GM18502 (cell line): ENCODE results near the gene HAPLN2.
"Not testable (repeated sequence)": the region's sequence is repeated elsewhere in the genome, so short reads cannot be mapped to it uniquely, and the experiment has no call there.

Experiments
- ATAC-seq: cut with Tn5 transposase; IDR thresholded peaks from one replicate; pipeline ENCODE4 v1.9.1; 2021; ENCODE audit warnings: mild to moderate bottlenecking; ENCODE audit not compliant: unreplicated experiment, poor library complexity

Gene HAPLN2

GRCh38 chr1:156591432-156592157, 27.6 kb upstream of the HAPLN2 start, which contains the start of gene NAXE:
TSS of gene NAXE (plus strand) at chr1:156591776. CDS start at chr1:156591805, 29 bp downstream.
- peak; percentile 87 for ATAC-seq

DNA sequence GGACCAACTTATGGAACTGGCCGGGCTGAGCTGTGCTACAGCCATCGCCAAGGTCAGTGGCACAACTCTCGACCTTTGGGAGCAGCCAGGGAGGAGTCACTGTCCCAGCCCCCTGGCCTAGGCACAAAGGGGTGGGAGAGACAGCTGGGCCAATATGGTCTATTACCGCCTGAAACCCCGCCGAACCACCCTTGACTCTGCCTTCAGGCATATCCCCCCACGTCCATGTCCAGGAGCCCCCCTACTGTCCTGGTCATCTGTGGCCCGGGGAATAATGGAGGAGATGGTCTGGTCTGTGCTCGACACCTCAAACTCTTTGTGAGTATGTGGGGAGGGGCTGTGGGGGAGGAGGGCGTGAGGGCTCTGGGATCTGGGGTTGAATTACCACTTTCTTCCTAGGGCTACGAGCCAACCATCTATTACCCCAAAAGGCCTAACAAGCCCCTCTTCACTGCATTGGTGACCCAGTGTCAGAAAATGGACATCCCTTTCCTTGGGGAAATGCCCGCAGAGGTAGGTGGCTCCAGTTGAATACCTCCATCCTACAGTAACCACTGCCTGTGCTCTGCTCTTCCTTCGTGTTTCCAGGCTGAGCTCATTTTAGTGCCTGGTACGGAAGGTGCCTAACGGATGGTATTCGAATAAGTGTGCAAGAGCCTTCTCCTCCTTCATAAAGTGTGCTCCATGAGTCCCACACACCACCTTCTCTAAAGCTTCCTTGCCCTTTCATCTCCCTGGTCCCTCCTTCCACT, 26.9 kb upstream of the HAPLN2 start:
- ATAC-seq, result no peak

DNA sequence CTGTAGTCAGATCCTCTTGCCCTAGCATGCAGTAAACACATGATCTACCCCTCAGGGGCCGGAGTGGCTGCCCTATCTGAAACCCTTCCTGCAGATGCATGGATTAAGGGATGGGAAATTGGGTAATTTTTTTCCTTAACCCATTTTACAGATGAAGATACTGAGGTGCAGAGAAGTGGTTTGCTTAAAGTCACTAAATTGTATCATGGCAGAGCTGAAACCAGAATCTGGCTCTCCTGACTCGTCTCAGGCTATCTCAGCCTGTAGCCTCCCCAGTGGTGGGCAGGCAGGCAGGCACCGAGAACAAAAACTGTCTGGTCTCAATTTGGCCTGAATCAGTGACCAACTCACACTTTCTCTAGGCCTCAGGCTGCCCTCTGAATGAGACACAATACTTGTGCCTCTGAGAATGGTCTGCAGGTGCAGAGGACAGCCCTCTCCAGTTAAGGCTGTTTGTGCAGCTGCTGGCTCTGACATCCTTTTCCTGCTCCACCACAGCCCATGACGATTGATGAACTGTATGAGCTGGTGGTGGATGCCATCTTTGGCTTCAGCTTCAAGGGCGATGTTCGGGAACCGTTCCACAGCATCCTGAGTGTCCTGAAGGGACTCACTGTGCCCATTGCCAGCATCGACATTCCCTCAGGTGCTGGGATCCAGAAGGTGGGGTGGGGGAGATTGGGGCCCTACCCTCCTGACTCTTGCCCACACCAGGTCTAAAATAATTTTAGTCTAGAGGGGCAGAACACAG, 26.1 kb upstream of the HAPLN2 start:
- ATAC-seq, result no peak

- no peak for ATAC-seq
These were observed 25.6 kb upstream of the HAPLN2 start for GRCh38 chr1:156593661-156593989.

GRCh38 chr1:156594190-156594589, 25.0 kb upstream of the HAPLN2 start:
- ATAC-seq, result no peak

GRCh38 chr1:156595016-156595415, 24.2 kb upstream of the HAPLN2 start:
- no peak for ATAC-seq

DNA sequence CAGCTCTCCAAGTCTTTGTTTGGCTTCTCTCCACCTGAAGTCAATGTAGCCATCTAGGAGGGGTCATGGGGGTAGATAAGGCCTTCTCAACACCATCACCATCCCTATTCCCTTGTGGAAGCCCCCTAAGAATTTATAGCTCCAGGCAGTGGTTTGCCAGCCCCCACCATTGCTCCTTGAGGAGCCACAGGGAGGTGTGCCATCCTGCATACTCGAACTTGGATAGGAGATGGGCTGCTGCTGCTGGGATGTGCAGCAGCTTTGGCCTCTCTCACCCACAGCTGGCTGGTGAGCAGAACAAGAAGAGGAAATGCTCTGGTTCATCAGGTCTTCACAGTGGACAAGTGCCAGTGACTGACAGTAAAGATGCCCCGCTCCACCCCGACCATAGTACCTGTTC, 22.8 kb upstream of the HAPLN2 start:
- ATAC-seq, result no peak

- ATAC-seq, result no peak
These were observed 21.1 kb upstream of the HAPLN2 start for GRCh38 chr1:156598125-156598524.

- no peak for ATAC-seq
These were observed 20.3 kb upstream of the HAPLN2 start for GRCh38 chr1:156598731-156599432.

- no peak for ATAC-seq
These were observed 19.4 kb upstream of the HAPLN2 start for GRCh38 chr1:156599811-156600210.

DNA sequence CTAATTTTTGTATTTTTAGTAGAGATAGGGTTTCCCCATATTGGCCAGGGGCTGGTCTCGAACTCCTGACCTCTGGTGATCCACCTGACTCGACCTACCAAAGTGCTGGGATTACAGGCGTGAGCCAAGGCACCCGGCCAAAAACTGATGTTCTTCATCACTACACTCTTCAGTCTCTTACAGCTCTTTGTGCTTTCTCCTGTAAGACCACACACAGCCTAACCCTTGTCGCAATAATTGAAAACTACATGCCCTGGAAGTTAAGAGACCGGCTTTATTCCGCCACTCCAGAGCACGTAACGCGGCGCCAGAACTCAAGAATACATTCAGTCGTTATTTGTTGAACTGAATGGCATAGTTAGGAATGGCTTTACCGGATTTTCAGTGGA, 18.5 kb upstream of the HAPLN2 start:
- ATAC-seq, result no peak

GRCh38 chr1:156601122-156601830, 17.9 kb upstream of the HAPLN2 start, which contains the start of gene GPATCH4:
TSS of gene GPATCH4 (minus strand) at chr1:156601479.
- ATAC-seq, result peak; percentile 71

- ATAC-seq, result peak; percentile 22
These were observed 17.3 kb upstream of the HAPLN2 start for GRCh38 chr1:156601892-156602291.

DNA sequence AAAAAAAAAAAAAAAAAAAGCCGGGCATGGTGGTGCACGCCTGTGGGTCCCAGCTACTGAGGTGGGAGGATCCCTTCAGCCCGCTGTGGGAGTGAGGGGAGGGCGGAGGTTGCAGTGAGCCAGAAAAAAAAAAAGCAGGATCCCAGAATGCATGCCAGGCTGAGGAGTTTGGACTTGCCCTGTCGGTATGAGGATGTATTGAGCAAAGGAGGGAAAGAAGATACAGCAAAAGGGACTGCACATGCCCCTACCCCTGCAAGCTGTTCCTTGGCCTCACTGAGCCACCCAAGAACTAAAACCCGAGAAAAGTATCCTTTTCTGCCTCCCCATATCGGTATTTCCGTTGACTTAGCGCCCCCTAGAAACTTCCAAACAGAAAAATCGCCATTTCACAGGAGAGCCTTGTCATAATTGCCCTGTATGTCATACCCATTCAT, 16.6 kb upstream of the HAPLN2 start:
- ATAC-seq, result no peak

DNA sequence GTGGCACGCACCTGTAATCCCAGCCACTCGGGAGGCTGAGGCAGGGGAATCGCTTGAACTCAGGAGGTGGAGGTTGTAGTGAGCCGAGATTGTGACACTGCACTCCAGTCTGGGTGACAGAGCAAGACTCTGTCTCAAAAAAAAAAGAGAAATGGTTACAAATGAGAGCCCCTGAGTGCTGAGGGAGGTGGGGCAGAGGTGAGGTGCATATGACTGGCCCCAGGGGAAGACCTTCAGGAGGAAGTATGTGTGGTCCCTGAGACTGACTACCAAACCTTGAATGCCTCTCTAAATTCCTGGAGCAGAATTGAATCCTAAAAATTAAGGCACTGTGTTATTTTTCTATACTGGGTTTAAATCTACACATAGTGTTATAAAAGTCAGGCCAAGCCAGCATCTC, 11.9 kb upstream of the HAPLN2 start:
- not testable (repeated sequence) for ATAC-seq

DNA sequence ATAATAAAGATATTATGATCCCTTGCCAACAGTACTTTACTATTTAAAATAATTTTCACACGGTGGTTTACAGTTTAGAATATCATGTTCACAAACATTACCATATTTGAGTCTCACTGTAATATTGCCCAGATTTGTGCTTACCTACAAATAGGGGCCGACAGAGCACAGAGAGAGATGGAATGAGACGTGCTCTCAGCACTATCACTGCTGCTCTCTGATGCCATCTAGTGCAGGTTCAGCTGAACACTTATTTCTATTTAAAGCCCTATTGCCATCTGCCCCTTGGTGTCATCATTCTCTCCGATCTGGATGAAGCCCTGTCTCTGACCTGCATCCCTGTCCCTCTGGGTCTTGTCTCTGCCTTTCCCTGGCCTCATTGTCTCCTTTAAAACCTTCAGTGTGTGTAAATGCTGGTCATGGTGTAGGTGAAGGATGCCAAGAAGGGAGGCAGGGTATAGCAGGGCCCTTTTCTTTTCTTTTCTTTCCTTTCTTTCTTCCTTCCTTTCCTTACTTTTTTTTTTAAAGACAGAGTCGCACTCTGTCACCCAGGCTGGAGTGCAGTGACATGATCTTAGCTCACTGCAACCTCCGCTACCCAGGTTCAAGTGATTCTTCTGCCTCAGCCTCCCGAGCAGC, 11.1 kb upstream of the HAPLN2 start:
- no peak for ATAC-seq

DNA sequence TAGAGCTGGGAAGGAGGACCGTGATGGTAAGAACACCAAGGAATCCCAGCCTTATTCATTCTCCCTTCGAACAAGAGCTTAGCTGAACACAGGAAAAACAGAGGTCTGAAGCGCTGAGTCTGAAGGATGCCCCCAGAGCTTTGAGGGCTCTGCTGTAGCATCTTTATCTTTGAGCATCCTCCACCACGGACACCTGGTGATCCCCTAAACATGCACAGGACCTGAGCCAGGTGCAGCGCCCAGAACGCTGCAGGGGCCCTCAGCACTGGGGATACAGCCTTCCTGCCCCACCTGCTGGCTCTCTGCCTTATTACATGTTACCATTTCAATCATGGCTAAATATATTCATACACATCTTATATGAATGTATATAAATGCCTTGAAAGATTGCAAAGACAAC, 10.2 kb upstream of the HAPLN2 start:
- ATAC-seq, result no peak

DNA sequence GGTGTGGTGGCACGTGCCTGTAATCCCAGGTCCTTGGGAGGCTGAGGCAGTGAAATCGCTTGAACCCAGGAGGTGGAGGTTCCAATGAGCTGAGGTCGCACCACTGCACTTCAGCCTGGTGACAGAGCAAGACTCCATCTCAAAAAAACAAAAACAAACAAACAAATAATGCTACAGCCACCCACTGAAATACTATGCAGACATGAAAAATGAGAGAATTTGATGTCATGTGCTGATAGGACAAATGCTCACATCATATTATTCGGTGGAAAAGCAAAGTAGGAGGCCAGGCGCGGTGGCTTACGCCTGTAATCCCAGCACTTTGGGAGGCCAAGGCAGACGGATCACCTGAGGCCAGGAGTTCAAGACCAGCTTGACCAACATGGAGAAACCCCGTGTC, 9.1 kb upstream of the HAPLN2 start:
- ATAC-seq, result not testable (repeated sequence)

DNA sequence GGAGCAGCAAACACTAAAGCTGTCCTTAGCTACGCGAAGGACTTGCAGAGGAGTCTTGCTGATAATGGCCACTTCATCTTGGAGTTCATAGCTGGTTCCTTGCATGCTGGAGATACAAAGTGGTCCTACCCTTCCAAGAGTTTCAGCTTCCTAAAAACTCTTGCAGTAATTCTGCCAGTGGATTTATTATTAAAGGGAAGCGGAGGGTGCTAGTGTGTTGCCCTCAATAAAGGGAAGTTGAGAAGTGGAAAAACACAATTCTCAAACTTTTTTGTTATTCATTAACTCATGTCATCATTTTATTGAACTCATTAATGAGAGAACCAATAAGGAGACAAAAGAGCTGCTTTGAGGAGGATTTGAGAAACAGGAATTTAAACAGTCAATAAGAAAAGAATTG, 6.5 kb upstream of the HAPLN2 start:
- ATAC-seq, result no peak
